EL (cell line): ENCODE data around the gene VMAC.

Experiments
- DNase-seq: peaks from one replicate; pipeline ENCODE4 v3.0.0-alpha.2; 2016

The VMAC gene

GRCh38 chr19:5905114-5905778 lies 574 bp downstream of the VMAC start:
- no peak for DNase-seq

- no peak for DNase-seq
Measured at GRCh38 chr19:5907241-5907640, 2.6 kb downstream of the VMAC start.

- DNase-seq: no peak
Measured at GRCh38 chr19:5908773-5909442, 4.2 kb downstream of the VMAC start.

GRCh38 chr19:5910638-5910907 lies 5.9 kb downstream of the VMAC start:
- DNase-seq: no peak

- no peak for DNase-seq
Measured at GRCh38 chr19:5911366-5911765, 6.7 kb downstream of the VMAC start.

- peak; percentile 64 for DNase-seq
Measured at GRCh38 chr19:5913739-5914357, 9.2 kb downstream of the VMAC start, which contains the start of gene CAPS. CAPS (plus strand) TSS chr19:5914254; CDS start chr19:5914407, 153 bp downstream.

GRCh38 chr19:5914358-5914774 lies 9.7 kb downstream of the VMAC start:
- no peak for DNase-seq

- no peak for DNase-seq
Measured at GRCh38 chr19:5914946-5915781, 10.5 kb downstream of the VMAC start.

- no peak for DNase-seq
Measured at GRCh38 chr19:5915782-5916165, 11.1 kb downstream of the VMAC start.

GRCh38 chr19:5916181-5916708 lies 11.6 kb downstream of the VMAC start:
- DNase-seq: no peak

GRCh38 chr19:5917431-5918107 lies 12.9 kb downstream of the VMAC start:
- DNase-seq: no peak

- DNase-seq: no peak
Measured at GRCh38 chr19:5918463-5919079, 13.9 kb downstream of the VMAC start.

GRCh38 chr19:5921516-5922160 lies 17.0 kb downstream of the VMAC start:
- no peak for DNase-seq

- DNase-seq: no peak
Measured at GRCh38 chr19:5922161-5922545, 17.5 kb downstream of the VMAC start.

GRCh38 chr19:5923356-5923755 lies 18.7 kb downstream of the VMAC start:
- DNase-seq: no peak

GRCh38 chr19:5925830-5926427 lies 21.3 kb downstream of the VMAC start:
- no peak for DNase-seq

- DNase-seq: no peak
Measured at GRCh38 chr19:5926641-5927440, 22.2 kb downstream of the VMAC start.

- DNase-seq: no peak
Measured at GRCh38 chr19:5927441-5927821, 22.8 kb downstream of the VMAC start.

GRCh38 chr19:5929179-5929578 lies 24.5 kb downstream of the VMAC start:
- DNase-seq: no peak

GRCh38 chr19:5929625-5930024 lies 25.0 kb downstream of the VMAC start:
- no peak for DNase-seq
